IMR-90 (cell line): ENCODE measurements around the gene IL3RA.

Experiments used
- MAFK ChIP-seq: IDR thresholded peaks from 2 replicates; pipeline ENCODE4 v1.6.1; 2012; ENCODE audit warnings: low read depth, low read length, improper control_type of control experiment
- POLR2A ChIP-seq: IDR thresholded peaks from 2 replicates; pipeline ENCODE4 v1.6.1; 2012; ENCODE audit warnings: mild to moderate bottlenecking, low read depth, low read length
- RAD21 ChIP-seq: IDR thresholded peaks from 2 replicates; pipeline ENCODE4 v1.6.1; 2012; ENCODE audit warnings: low read length, improper control_type of control experiment
- SMC3 ChIP-seq: fragments of 150-350 bp; IDR thresholded peaks from 2 replicates; pipeline ENCODE4 v1.6.1; 2016; ENCODE audit warnings: low read depth, mild to moderate bottlenecking, antibody characterized with exemption, low read length, moderate library complexity
- TF ChIP-seq, protein P1 (sequence below): conservative IDR thresholded peaks from 2 replicates; pipeline ENCODE4 v1.5.1; 2012; ENCODE audit warnings: mild to moderate bottlenecking, low read depth, low read length, improper control_type of control experiment

DNA sequence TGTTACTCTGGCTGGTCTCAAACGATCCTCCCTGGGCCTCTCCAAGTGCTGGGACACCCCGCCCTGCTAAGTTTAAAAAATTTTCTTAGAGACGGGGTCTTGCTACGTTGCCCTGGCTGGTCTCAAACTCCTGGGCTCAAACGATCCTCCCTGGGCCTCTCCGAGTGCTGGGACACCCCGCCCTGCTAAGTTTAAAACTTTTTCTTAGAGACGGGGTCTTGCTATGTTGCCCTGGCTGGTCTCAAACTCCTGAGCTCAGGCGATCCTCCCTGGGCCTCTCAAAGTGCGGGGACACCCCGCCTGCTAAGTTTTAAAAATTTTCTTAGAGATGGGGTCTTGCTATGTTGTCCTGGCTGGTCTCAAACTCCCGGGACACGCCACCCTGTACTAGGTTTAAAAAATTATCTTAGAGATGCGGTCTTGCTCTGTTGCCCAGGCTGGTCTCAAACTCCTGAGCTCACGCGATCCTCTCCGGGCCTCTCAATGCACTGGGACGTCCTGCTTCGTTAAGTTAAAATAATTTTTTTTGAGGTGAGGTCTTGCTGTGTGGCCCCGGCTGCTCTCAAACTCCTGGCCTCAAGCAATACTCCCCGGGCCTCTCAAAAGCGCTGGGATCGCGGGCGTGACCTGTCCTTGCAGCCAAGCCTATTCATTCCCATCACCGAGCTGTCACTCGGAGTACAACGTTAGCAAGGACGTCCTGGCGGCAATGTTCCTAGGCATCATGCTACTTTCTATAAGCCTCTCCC, 54.2 kb downstream of the IL3RA start:
- TF ChIP-seq MAFK (no peak), POLR2A (no peak), RAD21 (no peak), SMC3 (no peak)
- TF ChIP-seq, protein P1, sequence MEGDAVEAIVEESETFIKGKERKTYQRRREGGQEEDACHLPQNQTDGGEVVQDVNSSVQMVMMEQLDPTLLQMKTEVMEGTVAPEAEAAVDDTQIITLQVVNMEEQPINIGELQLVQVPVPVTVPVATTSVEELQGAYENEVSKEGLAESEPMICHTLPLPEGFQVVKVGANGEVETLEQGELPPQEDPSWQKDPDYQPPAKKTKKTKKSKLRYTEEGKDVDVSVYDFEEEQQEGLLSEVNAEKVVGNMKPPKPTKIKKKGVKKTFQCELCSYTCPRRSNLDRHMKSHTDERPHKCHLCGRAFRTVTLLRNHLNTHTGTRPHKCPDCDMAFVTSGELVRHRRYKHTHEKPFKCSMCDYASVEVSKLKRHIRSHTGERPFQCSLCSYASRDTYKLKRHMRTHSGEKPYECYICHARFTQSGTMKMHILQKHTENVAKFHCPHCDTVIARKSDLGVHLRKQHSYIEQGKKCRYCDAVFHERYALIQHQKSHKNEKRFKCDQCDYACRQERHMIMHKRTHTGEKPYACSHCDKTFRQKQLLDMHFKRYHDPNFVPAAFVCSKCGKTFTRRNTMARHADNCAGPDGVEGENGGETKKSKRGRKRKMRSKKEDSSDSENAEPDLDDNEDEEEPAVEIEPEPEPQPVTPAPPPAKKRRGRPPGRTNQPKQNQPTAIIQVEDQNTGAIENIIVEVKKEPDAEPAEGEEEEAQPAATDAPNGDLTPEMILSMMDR, result no peak
